Colonic mucosa (tissue), 4 donors: ENCODE data around the gene TNIK. TPM values are rescaled to one million over a fixed set of nuclear protein-coding genes. Genes with fewer than 3 reads are reported as not detected.

ENCODE experiments used
- DNase-seq: peaks from one replicate; pipeline ENCODE4 v3.0.0-alpha.2; 2020
- H3K27ac ChIP-seq: fragments of 200-600 bp; one replicate; pipeline ENCODE4 v1.8.0; 2021
- H3K27me3 ChIP-seq: fragments of 200-600 bp; one replicate; pipeline ENCODE4 v1.8.0; 2021
- H3K36me3 ChIP-seq: fragments of 200-600 bp; one replicate; pipeline ENCODE4 v1.8.0; 2021
- H3K4me1 ChIP-seq: fragments of 200-600 bp; one replicate; pipeline ENCODE4 v1.8.0; 2021; ENCODE audit warnings: mild to moderate bottlenecking
- H3K4me3 ChIP-seq: fragments of 200-600 bp; one replicate; pipeline ENCODE4 v1.8.0; 2021
- H3K9ac ChIP-seq, 2 donors: one replicate each; pipeline ENCODE4 v1.7.0; 2013; ENCODE audit warnings: control low read depth in 2 of 2, low read depth in 2 of 2, low read length in 2 of 2
- H3K9me3 ChIP-seq: fragments of 200-600 bp; one replicate; pipeline ENCODE4 v1.8.0; 2021
- intact Hi-C: fragments of 100-400 bp; cut with DNase I; formaldehyde crosslinking; loops from one replicate; pipeline ENCODE4 v1.14.1; 2022
- total RNA-seq, 2 donors: library from RNA; stranded (reverse); fragmentation: NEBNext Ultra II Directional in 1 of 2; extraction: Animal tissue kit (Norgen Biotek cat#: 25700) in 1 of 2; gene quantifications; one replicate each; pipeline ENCODE4 v1.2.1, GENCODE V29; 2021
- TF ChIP-seq, protein P1 (sequence below): fragments of 200-600 bp; IDR thresholded peaks from one replicate; pipeline ENCODE4 v1.8.0; 2022; ENCODE audit warnings: antibody characterized with exemption, mild to moderate bottlenecking
- donor health status: healthy.
- donor health status: DM: no; HTN: no; CAD: no.
- donor health status: DM: no; HTN: no; CAD: no.

TNIK gene
- total RNA-seq, 2 donors from 2014 or later: 19.9 to 30.9 TPM

DNA sequence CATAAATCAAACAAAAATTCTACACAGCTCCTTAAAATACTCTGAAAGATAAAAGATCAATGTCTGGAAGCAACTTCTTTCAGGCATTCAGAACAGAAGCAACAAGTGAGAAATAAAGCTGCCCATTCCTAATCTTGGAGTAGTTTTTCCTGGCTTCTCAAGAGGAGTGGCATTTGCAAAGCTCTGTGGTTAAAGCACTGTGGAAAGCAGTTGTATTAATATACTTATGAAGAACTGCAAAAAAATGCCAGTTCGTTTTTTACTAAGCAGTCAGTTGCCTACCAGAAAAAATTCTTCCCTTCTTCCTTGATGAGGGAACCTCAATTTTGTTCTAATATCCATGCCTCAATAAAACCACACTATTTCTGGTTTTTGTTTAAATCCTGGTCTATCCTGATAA lies 197.8 kb downstream of the TNIK start:
- Histone ChIP-seq H3K36me3 (no peaks in the 10 kb centered on the region), H3K27me3 (no peaks in the 10 kb centered on the region), H3K4me1 (no peaks in the 10 kb centered on the region), H3K9ac (no peak overlapping the region), H3K27ac (no peak overlapping the region), H3K9me3 (no peaks in the 10 kb centered on the region), H3K4me3 (no peak overlapping the region)
- TF ChIP-seq, protein P1, sequence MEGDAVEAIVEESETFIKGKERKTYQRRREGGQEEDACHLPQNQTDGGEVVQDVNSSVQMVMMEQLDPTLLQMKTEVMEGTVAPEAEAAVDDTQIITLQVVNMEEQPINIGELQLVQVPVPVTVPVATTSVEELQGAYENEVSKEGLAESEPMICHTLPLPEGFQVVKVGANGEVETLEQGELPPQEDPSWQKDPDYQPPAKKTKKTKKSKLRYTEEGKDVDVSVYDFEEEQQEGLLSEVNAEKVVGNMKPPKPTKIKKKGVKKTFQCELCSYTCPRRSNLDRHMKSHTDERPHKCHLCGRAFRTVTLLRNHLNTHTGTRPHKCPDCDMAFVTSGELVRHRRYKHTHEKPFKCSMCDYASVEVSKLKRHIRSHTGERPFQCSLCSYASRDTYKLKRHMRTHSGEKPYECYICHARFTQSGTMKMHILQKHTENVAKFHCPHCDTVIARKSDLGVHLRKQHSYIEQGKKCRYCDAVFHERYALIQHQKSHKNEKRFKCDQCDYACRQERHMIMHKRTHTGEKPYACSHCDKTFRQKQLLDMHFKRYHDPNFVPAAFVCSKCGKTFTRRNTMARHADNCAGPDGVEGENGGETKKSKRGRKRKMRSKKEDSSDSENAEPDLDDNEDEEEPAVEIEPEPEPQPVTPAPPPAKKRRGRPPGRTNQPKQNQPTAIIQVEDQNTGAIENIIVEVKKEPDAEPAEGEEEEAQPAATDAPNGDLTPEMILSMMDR: no peak
- DNase-seq: no peak
- intact Hi-C loops: no loop called here

DNA sequence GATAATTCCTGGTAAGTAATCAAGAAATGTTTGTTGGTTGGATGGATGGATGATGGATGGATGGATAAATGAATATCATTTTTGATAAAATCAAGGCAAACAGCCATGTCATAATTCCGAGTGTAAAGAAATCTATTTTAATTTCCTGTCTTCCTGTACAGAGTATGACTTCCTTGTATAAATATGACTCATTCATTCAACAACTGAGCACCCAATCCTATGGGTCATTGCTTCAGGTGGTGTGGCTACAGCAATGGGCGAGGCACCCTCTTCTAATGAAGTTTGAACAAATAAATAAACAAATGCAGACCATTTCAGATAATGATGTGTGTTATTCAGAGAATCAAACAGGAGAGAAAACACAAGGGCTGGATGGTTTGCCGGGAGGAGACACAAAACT lies 198.7 kb downstream of the TNIK start:
- no peak overlapping the region for H3K9ac ChIP-seq
- no peaks in the 10 kb centered on the region for H3K4me1 ChIP-seq

DNA sequence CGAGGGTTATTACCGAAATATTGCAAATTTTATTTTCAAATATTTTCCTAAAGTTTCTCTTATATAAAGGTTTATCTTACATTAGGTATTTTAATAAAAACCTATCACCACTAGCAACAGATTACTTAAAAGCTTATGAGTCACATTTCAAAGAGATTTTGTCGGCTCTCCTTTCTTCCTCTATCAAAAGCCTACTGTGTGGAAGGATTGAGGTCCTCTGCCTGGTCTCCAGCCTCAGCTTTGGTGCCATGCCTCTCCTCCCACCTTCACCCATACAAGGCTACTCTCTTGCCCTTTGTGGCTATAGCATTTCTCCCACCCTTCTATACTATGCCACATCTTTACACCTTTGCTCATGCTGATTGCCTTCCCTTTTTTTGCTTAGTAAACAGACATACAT lies 199.3 kb downstream of the TNIK start:
- no peaks in the 10 kb centered on the region for H3K27me3 ChIP-seq
- H3K9me3 ChIP-seq: no peaks in the 10 kb centered on the region
- DNase-seq: no peak
- H3K36me3 ChIP-seq: no peaks in the 10 kb centered on the region
- intact Hi-C loops: no loop called here
- no peaks in the 10 kb centered on the region for H3K4me1 ChIP-seq
- no peak overlapping the region for H3K4me3 ChIP-seq
- TF ChIP-seq, protein P1: no peak
- no peak overlapping the region for H3K9ac ChIP-seq
- H3K27ac ChIP-seq: peak overlapping the region; percentile 31

More for the DNA sequence above, 198.7 kb downstream of the TNIK start:
- Histone ChIP-seq H3K9me3 (no peaks in the 10 kb centered on the region), H3K4me3 (no peak overlapping the region), H3K36me3 (no peaks in the 10 kb centered on the region), H3K27me3 (no peaks in the 10 kb centered on the region), H3K27ac (peak overlapping the region; percentile 31)
- TF ChIP-seq, protein P1: no peak
- intact Hi-C loops: no loop called here
- DNase-seq: peak; percentile 32

DNA sequence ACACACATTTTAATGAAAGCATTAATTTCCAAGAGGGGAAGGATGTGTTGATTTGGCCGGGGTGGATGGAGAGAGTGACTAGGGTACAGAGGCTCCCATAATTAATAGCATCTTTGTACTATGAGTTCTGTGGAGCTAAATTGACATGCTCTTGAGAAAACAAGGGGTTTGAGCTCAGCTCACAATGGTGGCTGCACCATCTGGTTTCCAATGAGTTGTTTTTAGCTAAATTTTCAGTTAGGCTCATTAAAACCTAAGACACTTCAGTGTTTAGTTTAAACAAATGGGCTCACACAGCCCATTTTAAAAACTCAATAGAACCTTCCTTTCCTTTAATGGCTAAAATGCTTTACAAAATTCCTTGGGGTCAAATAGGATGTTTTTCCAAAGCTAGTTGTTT lies 199.7 kb downstream of the TNIK start:
- H3K9me3 ChIP-seq: no peaks in the 10 kb centered on the region
- DNase-seq: no peak
- TF ChIP-seq, protein P1: no peak
- H3K4me3 ChIP-seq: no peak overlapping the region
- H3K4me1 ChIP-seq: no peaks in the 10 kb centered on the region
- H3K27ac ChIP-seq: no peak overlapping the region
- no peak overlapping the region for H3K9ac ChIP-seq
- intact Hi-C loops: no loop called here
- H3K36me3 ChIP-seq: no peaks in the 10 kb centered on the region
- H3K27me3 ChIP-seq: no peaks in the 10 kb centered on the region

DNA sequence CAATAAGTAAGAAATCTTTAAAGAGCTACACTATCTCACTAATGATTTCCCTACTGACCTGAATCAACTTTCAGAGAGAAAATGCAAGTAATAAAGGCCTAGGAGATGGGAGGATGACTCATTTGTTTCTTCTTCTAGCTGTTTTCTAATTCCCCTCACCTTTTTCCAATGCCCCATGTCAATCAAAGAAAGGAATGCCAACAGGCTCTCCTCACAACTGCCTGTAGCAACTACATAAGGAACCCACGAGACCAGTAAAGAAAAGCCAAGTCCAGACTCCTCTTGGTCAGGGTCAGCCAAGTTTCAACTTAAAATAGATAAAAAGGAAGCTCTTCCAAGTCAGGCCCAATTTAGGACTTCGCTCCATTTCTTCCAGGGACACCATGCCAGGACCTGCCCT lies 201.9 kb downstream of the TNIK start:
- Histone ChIP-seq H3K9me3 (no peaks in the 10 kb centered on the region), H3K36me3 (no peaks in the 10 kb centered on the region), H3K27ac (no peak overlapping the region), H3K9ac (no peak overlapping the region), H3K4me3 (no peak overlapping the region), H3K27me3 (no peaks in the 10 kb centered on the region), H3K4me1 (no peaks in the 10 kb centered on the region)
- TF ChIP-seq, protein P1: no peak
- intact Hi-C loops: no loop called here
- no peak for DNase-seq
